Measurements from ENCODE around the gene FHIP1A. TPM values are rescaled to one million over a fixed set of nuclear protein-coding genes. Genes with fewer than 3 reads are reported as not detected.

The FHIP1A gene
- total RNA-seq, 1 experiment from 2014 or later, result 14.8 TPM

DNA sequence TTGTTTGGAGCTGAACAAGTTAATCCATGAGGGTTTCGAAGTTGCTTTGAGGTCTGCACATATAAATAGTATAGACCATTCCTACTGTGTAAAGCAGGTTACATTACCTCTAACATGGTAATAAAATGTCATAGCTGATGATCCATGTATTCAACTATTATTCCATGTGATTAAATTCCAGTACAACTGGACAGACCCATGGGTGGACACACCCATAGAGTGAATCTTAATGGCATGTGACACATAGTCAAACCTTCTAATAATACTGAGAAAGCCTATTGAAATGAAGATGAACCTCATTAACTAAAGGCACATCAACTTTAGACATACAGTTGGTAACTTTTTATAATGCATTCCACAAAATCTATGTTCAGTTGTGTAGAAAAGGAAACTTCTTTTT lies 28.5 kb downstream of the FHIP1A start:
- RAD21 ChIA-PET (ENCODE audit: low non-redundant PET in 1 of 2, low total read pairs in 2 of 2, uncharacterized antibody in 2 of 2, unreplicated experiment in 2 of 2), result no interaction called here
- H3K4me3 ChIP-seq (replicated peaks in 1 of 2; ENCODE audit: low read depth in 1 of 2, low read length in 2 of 2), result no peak overlapping the region
- no peaks in the 10 kb centered on the region for H3K79me2 ChIP-seq (ENCODE audit: insufficient read depth, low read length)
- no peak overlapping the region for H3K9ac ChIP-seq (ENCODE audit: low read length)
- no peak overlapping the region for H3K4me2 ChIP-seq (ENCODE audit: low read length)
- H3K4me1 ChIP-seq (ENCODE audit: control insufficient read depth in 1 of 2, insufficient read depth in 2 of 2, low read length in 2 of 2), result peaks cover 0 to 9% of the 10 kb centered on the region in 2 experiments; a peak in 2 of 4 replicates
- no peak overlapping the region for H2AFZ ChIP-seq (ENCODE audit: low read depth, low read length, poor library complexity, severe bottlenecking)
- H3K9me2 ChIP-seq (ENCODE audit: insufficient read depth), result no peaks in the 10 kb centered on the region
- H3K9me3 ChIP-seq (ENCODE audit: control insufficient read depth in 1 of 2, insufficient read depth in 1 of 2, low read depth in 1 of 2, low read length in 2 of 2), result no peaks in the 10 kb centered on the region
- no TSS peak for BruUV-seq (replicated peaks)
- H3K27me3 ChIP-seq (ENCODE audit: insufficient read depth, low read length), result no peaks in the 10 kb centered on the region
- no peak for TF ChIP-seq SIN3A (IDR thresholded peaks at IDR 0.05; ENCODE audit: low read depth)
- H3K36me3 ChIP-seq (ENCODE audit: control insufficient read depth in 1 of 2, insufficient read depth in 2 of 2, low read length in 2 of 2), result no peaks in the 10 kb centered on the region
- ATAC-seq, result no peak
- DNase-seq (ENCODE audit: low read depth, low spot score), result no peak
- POLR2A ChIA-PET, result no interaction called here
- H4K20me1 ChIP-seq (ENCODE audit: insufficient read depth), result no peaks in the 10 kb centered on the region
- intact Hi-C loops (cut with micrococcal nuclease), result no loop called here
- no peak overlapping the region for H3K27ac ChIP-seq (ENCODE audit: low read depth, low read length)
- CTCF ChIA-PET, result no interaction called here

DNA sequence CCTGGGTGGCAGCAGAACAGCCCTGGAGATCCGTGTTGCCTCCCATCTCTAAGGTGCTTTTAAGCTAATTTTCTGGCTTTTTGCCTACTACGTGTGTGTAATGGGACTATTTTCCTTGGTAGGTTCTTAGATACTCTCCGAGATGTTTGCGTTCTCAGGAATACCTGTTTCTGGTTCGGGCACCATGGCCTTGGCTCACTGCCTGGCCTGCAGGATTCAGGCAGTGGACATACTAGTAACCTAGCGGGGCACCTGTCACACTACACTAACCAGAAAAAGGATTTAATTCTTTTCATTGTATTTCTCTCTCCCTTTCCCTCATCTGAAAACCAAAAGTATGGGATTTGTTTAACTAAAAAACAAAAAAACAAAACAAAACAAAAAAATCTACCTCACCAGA lies 29.2 kb downstream of the FHIP1A start:
- no peaks in the 10 kb centered on the region for H3K79me2 ChIP-seq (ENCODE audit: insufficient read depth, low read length)
- H3K4me1 ChIP-seq (ENCODE audit: control insufficient read depth in 1 of 2, insufficient read depth in 2 of 2, low read length in 2 of 2), result peaks cover 0 to 9% of the 10 kb centered on the region in 2 experiments; a peak in 2 of 4 replicates
- no peaks in the 10 kb centered on the region for H4K20me1 ChIP-seq (ENCODE audit: insufficient read depth)
- no peak overlapping the region for H3K4me2 ChIP-seq (ENCODE audit: low read length)
- RAD21 ChIA-PET (ENCODE audit: low non-redundant PET in 1 of 2, low total read pairs in 2 of 2, uncharacterized antibody in 2 of 2, unreplicated experiment in 2 of 2), result no interaction called here
- POLR2A ChIA-PET, result no interaction called here
- H3K4me3 ChIP-seq (replicated peaks in 1 of 2; ENCODE audit: low read depth in 1 of 2, low read length in 2 of 2), result no peak overlapping the region
- H3K27me3 ChIP-seq (ENCODE audit: insufficient read depth, low read length), result no peaks in the 10 kb centered on the region
- CTCF ChIA-PET, result no interaction called here
- no peaks in the 10 kb centered on the region for H3K36me3 ChIP-seq (ENCODE audit: control insufficient read depth in 1 of 2, insufficient read depth in 2 of 2, low read length in 2 of 2)
- TF ChIP-seq, protein P1, sequence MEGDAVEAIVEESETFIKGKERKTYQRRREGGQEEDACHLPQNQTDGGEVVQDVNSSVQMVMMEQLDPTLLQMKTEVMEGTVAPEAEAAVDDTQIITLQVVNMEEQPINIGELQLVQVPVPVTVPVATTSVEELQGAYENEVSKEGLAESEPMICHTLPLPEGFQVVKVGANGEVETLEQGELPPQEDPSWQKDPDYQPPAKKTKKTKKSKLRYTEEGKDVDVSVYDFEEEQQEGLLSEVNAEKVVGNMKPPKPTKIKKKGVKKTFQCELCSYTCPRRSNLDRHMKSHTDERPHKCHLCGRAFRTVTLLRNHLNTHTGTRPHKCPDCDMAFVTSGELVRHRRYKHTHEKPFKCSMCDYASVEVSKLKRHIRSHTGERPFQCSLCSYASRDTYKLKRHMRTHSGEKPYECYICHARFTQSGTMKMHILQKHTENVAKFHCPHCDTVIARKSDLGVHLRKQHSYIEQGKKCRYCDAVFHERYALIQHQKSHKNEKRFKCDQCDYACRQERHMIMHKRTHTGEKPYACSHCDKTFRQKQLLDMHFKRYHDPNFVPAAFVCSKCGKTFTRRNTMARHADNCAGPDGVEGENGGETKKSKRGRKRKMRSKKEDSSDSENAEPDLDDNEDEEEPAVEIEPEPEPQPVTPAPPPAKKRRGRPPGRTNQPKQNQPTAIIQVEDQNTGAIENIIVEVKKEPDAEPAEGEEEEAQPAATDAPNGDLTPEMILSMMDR (IDR thresholded peaks at IDR 0.05 in 2 of 3, conservative IDR thresholded peaks at IDR 0.05 in 1 of 3; ENCODE audit: borderline replicate concordance in 1 of 3, insufficient read depth in 1 of 3, low read depth in 2 of 3, low read length in 2 of 3), result no peak
- no peak for TF ChIP-seq POLR2AphosphoS5 (IDR thresholded peaks at IDR 0.05; ENCODE audit: low read depth, low read length)
- no peak for TF ChIP-seq EZH2 (IDR thresholded peaks at IDR 0.05)
- no peak for TF ChIP-seq ZFX (IDR thresholded peaks at IDR 0.05)
- no peak for TF ChIP-seq YY1 (IDR thresholded peaks at IDR 0.05; ENCODE audit: extremely low read depth, insufficient replicate concordance, low read depth, low read length)
- TF ChIP-seq TCF7L2 (IDR thresholded peaks at IDR 0.05; ENCODE audit: borderline replicate concordance, extremely low read depth, insufficient read depth, insufficient read length), result no peak
- TF ChIP-seq JUND (IDR thresholded peaks at IDR 0.05), result no peak
- TF ChIP-seq EZH2phosphoT487 (IDR thresholded peaks at IDR 0.05; ENCODE audit: borderline replicate concordance), result no peak
- no peak for TF ChIP-seq CBX3 (IDR thresholded peaks at IDR 0.05; ENCODE audit: low read depth)
- no peak for TF ChIP-seq POLR2A (IDR thresholded peaks at IDR 0.05; ENCODE audit: borderline replicate concordance, extremely low read depth, insufficient read depth, insufficient read length)
- TF ChIP-seq SRF (IDR thresholded peaks at IDR 0.05; ENCODE audit: low read depth), result no peak
- no peak for TF ChIP-seq SIN3A (IDR thresholded peaks at IDR 0.05; ENCODE audit: low read depth)
- TF ChIP-seq, protein P2, sequence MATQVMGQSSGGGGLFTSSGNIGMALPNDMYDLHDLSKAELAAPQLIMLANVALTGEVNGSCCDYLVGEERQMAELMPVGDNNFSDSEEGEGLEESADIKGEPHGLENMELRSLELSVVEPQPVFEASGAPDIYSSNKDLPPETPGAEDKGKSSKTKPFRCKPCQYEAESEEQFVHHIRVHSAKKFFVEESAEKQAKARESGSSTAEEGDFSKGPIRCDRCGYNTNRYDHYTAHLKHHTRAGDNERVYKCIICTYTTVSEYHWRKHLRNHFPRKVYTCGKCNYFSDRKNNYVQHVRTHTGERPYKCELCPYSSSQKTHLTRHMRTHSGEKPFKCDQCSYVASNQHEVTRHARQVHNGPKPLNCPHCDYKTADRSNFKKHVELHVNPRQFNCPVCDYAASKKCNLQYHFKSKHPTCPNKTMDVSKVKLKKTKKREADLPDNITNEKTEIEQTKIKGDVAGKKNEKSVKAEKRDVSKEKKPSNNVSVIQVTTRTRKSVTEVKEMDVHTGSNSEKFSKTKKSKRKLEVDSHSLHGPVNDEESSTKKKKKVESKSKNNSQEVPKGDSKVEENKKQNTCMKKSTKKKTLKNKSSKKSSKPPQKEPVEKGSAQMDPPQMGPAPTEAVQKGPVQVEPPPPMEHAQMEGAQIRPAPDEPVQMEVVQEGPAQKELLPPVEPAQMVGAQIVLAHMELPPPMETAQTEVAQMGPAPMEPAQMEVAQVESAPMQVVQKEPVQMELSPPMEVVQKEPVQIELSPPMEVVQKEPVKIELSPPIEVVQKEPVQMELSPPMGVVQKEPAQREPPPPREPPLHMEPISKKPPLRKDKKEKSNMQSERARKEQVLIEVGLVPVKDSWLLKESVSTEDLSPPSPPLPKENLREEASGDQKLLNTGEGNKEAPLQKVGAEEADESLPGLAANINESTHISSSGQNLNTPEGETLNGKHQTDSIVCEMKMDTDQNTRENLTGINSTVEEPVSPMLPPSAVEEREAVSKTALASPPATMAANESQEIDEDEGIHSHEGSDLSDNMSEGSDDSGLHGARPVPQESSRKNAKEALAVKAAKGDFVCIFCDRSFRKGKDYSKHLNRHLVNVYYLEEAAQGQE (IDR thresholded peaks at IDR 0.05; ENCODE audit: low read depth), result no peak
- no peak for TF ChIP-seq ELF1 (IDR thresholded peaks at IDR 0.05; ENCODE audit: borderline replicate concordance, low read depth)
- no peak for TF ChIP-seq SP1 (IDR thresholded peaks at IDR 0.05; ENCODE audit: low read depth)
- TF ChIP-seq CEBPB (IDR thresholded peaks at IDR 0.05; ENCODE audit: low read depth), result no peak
- H3K9ac ChIP-seq (ENCODE audit: low read length), result no peak overlapping the region
- DNase-seq (ENCODE audit: low read depth, low spot score) (no peak), ATAC-seq (no peak)
- H3K27ac ChIP-seq (ENCODE audit: low read depth, low read length), result no peak overlapping the region
- no peaks in the 10 kb centered on the region for H3K9me2 ChIP-seq (ENCODE audit: insufficient read depth)
- no peaks in the 10 kb centered on the region for H3K9me3 ChIP-seq (ENCODE audit: control insufficient read depth in 1 of 2, insufficient read depth in 1 of 2, low read depth in 1 of 2, low read length in 2 of 2)
- H2AFZ ChIP-seq (ENCODE audit: low read depth, low read length, poor library complexity, severe bottlenecking), result no peak overlapping the region
- intact Hi-C loops (cut with micrococcal nuclease), result no loop called here
- no TSS peak for BruUV-seq (replicated peaks)
